HL-60/S4 (cell line): ENCODE results near the gene IKZF1.

ENCODE experiments used
- in situ Hi-C: fragments of 300-500 bp; cut with MboI; formaldehyde crosslinking; loops from 2 replicates; pipeline ENCODE4 v1.14.3; 2022; ENCODE audit warnings: low sequenced_read_pairs

Gene IKZF1

GRCh38 chr7:50431722-50432305 is 127.3 kb downstream of the IKZF1 start:
- in situ Hi-C loops, result no loop called here

DNA sequence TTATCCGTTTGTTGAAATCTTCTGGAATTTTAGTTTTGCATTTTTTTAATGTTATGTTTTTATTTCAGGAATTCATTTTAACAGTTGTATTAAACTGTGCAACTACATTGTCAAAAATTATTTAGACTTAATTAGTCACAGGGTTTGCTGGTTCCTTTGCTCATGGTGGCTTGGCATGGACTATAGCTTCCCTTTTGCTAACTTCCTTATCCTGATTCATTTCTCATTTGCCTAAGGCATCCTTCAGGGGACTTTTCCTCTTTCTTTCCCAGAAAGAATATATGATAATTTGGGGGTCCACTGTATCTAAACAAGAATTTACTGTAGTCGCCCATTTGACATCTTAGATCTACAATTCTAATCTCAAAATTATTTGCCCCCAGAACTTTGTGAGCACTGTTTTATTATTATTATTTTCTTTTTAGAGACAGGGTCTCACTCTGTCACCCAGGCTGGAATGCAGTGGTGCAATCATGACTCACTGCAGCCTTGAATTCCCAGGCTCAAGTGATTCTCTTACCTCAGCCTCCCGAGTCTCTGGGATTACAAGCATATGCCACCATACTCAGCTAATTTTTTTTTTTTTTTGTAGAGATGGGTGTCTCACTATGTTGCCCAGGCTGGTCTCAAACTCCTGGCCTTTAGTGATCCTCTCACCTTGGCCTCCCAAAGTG is 131.8 kb downstream of the IKZF1 start:
- in situ Hi-C loops, result no loop called here

DNA sequence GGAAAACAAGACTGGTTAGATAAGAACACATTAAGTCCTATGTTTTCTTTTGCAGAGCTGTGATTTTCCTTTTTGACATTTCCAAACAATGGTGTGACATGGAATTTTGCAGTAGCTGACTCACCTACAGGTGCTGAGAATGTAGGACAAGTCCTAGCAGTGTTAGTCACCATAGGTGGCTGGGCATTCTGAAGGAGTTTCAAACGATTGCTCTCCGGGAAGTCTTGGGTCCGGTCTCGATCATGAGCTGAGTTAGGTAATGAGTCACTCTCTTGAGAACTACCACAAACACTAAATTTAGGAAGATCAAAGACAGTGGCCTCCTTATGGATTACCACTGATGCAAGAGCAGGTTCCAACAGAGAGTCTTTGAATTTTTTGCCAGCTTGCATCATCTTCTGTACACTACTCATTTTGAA is 142.0 kb downstream of the IKZF1 start:
- in situ Hi-C loops, result no loop called here

DNA sequence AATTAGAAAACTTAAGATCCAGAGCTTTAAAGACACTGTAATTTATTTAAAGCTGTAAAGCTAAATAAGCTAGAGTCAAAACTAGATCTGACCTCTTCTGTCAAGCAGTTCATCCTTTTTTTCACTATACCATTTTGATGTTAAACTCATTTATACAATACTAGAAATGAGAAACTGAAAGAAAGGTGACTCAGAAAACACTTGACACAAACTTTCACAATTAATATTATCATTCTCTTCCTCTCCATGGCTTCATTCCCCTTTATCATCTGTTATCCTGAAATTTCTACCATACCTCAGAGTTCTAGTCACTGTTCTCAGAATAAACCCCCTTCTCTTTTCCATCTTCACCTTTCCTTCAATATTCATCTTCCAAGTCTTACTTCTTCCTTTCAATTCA is 144.3 kb downstream of the IKZF1 start:
- in situ Hi-C loops, result no loop called here

DNA sequence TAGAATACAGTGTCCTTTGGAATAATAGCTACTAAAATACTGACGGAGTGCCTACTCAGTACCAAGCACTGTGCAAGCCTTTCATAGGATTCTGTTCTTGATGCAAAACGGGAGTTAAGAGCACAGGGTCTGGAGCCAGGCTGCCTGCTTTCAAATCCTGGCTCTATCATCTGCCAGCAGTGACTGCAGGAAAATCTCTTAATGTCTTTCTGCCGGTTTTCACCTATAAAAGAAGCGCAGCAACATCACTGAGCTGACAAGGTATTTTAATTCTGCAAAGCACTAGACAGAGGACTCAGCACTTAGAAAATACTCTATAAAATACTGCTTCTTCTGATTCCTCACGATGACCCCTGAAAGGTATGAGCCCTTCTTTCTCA is 145.0 kb downstream of the IKZF1 start:
- in situ Hi-C loops, result no loop called here

DNA sequence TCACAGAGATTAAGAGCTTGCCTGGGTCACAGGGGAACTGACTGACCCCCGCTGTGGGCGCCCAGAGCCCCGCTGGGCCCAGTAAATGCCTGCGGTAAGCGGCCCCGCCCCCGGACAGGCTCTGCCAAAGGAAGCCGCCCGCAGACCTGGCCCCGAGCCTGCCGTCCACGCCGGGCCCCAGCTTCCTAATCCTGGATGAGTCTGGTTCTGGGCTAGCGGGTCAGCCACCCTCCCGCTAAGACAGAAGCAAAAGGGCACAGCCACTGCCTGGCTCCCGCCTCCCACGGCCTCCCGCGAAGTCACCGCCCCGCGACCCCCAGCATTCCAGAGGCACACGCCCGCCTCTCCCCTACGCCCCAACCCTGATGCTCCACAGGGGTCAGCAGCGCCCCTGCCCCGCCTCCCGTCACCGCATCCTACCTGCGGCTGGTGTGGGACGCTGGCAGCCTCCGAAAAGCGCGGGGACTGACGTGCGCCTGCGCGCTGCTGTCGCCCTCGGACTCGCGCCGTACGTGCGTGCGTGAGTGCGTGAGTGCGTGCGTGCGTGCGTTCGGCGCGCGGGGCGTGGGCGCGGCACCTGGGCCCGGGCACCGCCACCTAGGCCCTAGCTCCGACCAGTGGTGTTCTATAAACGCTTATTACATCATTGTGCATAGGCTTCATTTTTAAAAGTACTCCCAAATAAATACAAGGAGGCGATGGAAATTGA is 145.5 kb downstream of the IKZF1 start, which contains the start of gene FIGNL1:
Gene FIGNL1 (minus strand): TSS at position 470 of the 709 bp plus-strand sequence. CDS start 3,063 bp downstream, outside the sequence.
- in situ Hi-C loops, result loop anchor here (25.0 kb wide), 1 partner anchor 712 kb away; no protein-coding TSS in a partner anchor

DNA sequence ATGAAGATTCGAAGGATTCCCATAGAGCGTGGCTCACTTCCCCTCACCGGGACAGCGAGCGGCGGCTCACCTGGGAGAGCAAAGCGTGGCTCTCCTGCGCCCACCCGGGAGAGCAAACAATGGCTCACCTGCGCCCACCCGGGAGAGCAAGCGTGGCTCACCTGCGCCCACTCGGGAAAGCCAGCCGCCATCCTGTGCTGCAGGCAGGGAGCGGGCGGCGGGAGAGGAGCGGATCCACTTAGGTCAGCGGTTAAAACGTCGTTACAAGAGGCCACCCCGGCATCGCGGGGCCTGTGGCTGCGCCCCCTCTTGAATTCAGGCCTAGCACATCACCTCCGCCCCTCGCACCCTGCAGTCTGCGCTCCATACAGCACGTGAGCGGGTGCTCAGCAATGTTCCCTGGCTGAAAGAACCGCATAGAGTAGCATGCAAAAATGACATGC is 146.1 kb downstream of the IKZF1 start:
- in situ Hi-C loops, result loop anchor here (25.0 kb wide), 1 partner anchor 712 kb away; no protein-coding TSS in a partner anchor
